ENCODE results near the gene SLC12A5.

The SLC12A5 gene

DNA sequence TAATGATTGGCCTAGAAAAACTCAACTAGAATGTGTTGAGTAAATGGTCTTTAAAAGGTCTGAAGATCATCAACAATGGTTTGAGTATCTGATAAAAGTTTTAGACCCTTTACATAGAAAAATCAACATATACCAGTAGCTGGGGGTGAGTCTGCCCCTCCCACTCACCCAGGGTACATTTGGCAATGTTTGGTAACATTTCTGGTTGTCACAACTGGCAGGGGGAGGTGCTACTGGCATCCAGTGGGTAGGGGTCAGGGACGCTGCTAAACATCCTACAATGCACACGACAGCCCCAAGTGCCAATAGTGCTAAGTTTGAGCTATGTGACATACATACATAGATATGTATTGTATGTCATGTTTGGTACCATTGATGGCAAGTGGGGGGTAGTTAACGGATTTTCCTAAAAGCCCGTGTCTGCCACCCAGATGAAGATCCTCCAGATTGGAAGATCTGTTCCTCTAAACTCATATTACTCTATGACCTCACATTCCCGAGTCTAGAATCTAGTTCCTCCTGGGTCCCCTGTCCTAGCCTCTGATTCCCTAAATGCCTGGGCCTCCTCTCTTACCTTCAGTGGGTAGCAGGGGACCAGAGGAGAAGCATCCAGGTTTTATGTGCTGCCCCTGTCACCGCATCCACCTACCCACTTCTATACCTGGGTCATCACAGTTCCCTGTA lies 22.9 kb upstream of the SLC12A5 start:
- in situ Hi-C loops (cut with MboI; ENCODE audit: low sequenced_read_pairs): no loop called here

DNA sequence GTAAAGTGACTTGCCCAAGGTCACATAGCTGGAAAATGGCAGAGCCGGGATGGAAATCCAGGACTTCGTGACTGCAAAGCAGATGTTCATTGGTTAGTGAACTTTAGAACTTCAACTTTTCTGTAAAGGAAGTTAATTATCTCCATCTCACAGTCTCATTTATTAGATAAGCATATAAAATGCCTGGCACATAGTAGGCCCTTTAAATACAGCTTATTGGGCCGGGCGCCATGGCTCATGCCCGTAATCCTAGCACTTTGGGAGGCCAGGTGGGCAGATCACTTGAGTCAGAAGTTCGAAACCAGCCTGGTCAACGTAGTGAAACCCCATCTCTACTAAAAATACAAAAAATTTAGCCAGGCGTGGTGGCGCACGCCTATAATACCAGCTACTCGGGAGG lies 22.1 kb upstream of the SLC12A5 start:
- in situ Hi-C loops (cut with MboI; ENCODE audit: low sequenced_read_pairs): no loop called here

DNA sequence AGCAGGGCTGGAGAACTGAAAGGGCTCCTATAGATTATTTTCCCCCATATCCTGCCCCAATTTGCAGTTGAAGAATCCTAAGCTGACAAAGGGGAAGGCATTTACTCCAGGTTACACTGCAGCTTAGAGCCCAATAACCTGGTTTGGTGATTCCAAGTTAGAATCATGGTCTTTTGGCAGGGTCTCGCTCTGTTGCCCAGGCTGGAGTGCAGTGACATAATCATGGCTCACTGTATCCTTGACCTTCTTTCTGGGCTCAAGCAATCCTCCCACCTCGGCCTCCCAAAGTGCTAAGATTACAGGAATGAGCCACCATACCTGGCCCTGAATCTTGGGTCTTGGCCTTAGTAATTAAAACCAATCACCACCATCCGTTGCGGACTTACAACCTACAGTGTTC lies 21.3 kb upstream of the SLC12A5 start:
- in situ Hi-C loops (cut with MboI; ENCODE audit: low sequenced_read_pairs): no loop called here

DNA sequence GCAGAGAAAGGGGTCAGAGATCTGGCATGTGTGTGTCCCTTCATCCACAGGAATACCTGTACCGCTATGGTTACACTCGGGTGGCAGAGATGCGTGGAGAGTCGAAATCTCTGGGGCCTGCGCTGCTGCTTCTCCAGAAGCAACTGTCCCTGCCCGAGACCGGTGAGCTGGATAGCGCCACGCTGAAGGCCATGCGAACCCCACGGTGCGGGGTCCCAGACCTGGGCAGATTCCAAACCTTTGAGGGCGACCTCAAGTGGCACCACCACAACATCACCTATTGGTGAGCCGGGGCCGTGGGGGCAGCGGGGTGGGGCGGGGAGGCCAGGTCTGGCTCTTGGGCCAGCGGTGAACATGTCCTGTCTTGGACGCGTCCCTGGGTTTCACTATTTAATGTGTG lies 19.2 kb upstream of the SLC12A5 start:
- in situ Hi-C loops (cut with MboI; ENCODE audit: low sequenced_read_pairs): no loop called here

DNA sequence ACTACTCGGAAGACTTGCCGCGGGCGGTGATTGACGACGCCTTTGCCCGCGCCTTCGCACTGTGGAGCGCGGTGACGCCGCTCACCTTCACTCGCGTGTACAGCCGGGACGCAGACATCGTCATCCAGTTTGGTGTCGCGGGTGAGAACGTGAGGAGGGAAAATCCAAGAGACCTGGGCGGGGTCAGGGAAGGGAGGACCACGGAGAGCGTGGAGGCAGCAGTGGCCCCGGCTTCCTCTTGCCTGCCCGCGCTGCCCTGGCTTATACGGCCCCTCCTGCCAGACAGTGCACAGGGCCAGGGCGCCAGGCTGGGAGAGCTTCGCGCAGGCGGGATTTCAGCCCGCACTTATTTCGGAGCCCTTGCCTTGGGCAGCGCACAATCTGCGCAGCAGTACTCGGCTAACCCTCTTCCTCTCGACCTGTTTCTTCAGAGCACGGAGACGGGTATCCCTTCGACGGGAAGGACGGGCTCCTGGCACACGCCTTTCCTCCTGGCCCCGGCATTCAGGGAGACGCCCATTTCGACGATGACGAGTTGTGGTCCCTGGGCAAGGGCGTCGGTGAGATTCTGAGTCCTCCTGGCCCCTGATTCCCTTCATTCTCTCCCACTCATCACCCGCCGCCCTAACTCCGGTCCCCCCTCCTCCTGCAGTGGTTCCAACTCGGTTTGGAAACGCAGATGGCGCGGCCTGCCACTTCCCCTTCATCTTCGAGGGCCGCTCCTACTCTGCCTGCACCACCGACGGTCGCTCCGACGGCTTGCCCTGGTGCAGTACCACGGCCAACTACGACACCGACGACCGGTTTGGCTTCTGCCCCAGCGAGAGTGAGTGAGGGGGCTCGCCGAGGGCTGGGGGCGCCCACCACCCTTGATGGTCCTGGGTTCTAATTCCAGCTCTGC lies 18.3 kb upstream of the SLC12A5 start:
- in situ Hi-C loops (cut with MboI; ENCODE audit: low sequenced_read_pairs): no loop called here

DNA sequence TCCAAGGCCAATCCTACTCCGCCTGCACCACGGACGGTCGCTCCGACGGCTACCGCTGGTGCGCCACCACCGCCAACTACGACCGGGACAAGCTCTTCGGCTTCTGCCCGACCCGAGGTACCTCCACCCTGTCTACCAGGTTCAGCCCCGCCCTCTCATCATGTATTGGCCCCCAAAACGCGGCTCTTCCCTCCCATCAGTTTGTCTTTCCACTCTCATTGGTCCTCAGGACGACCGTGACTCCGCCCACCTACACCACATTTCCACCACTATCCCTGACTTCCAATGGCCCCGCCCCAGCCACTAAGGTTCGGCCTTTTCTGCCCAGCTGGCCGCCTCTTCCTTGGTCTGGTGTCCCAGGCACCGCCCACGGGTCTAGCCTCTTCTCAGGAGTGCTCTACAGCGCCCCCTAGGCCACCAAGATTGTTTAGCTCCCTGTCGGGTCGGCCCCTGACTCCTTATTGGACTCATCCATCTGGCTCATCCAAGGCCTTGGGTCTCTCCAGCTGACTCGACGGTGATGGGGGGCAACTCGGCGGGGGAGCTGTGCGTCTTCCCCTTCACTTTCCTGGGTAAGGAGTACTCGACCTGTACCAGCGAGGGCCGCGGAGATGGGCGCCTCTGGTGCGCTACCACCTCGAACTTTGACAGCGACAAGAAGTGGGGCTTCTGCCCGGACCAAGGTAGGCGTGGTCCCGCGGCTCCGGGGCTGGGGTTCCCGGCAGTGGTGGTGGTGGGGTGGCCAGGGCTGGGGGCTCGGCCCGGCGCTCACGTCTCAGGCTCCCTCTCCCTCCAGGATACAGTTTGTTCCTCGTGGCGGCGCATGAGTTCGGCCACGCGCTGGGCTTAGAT lies 17.2 kb upstream of the SLC12A5 start:
- in situ Hi-C loops (cut with MboI; ENCODE audit: low sequenced_read_pairs): no loop called here

DNA sequence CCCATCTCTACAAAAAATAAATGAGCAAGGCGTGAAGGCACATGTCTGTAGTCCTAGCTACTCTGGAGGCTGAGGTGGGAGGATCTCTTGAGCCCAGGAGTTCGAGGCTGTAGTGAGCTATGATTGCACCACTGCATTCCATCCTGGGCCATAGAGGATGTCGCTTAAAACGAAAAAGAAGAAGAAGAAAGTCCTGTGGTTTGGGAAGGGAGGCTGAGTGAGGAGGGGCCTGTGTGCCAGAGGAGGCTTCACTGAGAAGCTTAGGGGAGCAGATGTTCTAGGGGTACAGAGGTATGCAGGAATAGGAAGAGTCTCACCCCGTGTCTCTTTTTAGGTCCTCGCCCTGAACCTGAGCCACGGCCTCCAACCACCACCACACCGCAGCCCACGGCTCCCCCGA lies 16.1 kb upstream of the SLC12A5 start:
- in situ Hi-C loops (cut with MboI; ENCODE audit: low sequenced_read_pairs): no loop called here

DNA sequence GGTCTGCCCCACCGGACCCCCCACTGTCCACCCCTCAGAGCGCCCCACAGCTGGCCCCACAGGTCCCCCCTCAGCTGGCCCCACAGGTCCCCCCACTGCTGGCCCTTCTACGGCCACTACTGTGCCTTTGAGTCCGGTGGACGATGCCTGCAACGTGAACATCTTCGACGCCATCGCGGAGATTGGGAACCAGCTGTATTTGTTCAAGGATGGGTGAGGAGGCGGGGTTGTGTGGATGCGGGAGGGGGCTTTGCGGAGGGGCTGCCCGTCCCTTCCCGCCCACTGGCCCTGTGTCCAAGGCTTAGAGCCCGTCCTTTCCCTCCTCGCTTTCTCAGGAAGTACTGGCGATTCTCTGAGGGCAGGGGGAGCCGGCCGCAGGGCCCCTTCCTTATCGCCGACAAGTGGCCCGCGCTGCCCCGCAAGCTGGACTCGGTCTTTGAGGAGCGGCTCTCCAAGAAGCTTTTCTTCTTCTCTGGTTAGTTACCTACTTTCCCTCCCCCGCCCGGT lies 15.6 kb upstream of the SLC12A5 start:
- in situ Hi-C loops (cut with MboI; ENCODE audit: low sequenced_read_pairs): no loop called here

DNA sequence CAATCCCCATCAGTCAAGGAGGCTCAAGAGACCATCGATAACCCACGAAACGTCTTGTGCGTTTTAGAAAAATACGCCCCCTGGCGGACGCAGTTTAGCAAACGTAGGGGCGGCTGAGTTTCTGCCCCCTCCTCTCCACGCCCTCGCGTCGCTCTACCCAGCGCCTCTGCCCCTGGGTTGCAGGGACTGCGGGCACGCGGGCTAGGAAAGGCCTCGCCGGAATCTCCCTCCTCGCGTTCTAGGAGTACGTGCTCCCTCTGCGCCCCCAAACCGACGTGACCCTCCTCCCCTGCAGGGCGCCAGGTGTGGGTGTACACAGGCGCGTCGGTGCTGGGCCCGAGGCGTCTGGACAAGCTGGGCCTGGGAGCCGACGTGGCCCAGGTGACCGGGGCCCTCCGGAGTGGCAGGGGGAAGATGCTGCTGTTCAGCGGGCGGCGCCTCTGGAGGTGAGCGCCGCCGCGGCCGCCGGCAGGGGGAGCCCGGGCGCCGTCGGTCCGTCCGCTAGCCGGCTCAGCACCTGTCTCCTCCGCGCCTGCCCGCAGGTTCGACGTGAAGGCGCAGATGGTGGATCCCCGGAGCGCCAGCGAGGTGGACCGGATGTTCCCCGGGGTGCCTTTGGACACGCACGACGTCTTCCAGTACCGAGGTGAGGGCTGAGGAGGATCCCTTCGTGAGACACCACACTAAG lies 15.0 kb upstream of the SLC12A5 start:
- in situ Hi-C loops (cut with MboI; ENCODE audit: low sequenced_read_pairs): no loop called here

DNA sequence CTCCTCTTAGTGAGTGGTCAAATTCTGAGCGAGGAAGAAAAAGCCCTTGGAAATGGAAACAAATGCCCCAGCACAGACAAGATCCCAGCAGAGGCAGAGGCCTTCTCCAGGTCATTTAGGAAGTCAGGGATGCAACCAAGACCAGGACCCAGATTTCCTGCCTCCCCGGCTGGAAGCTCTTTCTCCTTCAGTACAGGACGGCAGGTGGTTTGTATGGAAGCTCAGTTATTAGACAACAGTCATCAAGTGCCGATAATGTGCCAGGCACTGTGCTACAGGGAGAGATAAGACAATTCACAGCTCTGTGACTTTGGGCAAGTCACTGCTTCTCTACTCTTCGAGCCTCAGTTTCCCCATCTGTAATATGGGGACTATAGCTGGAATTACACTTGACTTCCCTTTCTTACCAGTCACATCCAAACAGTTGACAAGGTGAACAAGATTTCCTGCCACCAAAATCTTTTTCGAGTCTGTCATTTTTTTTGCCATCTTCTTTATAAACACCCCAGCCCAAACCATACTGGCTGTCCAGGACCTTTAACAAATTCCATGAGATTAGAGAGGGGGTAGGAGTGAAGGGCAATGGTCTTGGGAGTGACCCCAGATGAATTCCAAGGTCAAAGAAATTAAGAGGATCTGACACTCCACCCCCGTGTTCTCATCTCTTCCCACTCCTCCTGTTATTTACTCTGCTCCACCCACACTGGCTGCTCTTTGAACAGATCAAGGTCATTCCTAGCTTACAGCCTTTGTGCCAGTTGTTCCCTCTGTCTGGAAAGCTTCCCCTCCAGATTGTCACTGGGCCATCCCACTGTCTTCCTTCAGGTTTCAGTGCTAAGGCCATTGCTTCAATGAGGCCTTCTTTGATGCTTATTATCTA lies 14.3 kb upstream of the SLC12A5 start:
- in situ Hi-C loops (cut with MboI; ENCODE audit: low sequenced_read_pairs): loop anchor here (5.0 kb wide), 1 partner anchor 32 kb away; no protein-coding TSS in a partner anchor

DNA sequence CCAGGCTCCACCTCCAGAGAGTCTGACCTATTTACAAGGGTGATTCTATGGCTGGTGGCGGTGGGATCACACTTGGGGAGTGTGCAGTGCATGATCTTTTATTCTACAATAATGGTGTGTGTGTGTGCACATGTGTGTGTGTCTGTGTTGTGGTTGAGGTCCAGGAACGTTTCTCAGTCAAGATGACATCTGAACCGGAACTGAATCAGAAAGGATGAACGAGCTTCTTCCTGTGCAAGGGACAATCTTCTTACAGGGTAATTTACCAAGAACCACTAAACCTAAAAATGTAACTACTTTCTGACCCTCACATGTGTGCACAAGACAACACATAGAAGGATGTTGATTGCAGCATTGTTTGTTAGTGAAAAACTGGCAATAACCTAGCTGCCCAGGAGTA lies 11.7 kb upstream of the SLC12A5 start:
- in situ Hi-C loops (cut with MboI; ENCODE audit: low sequenced_read_pairs): loop anchor here (5.0 kb wide), 1 partner anchor 35 kb away; no protein-coding TSS in a partner anchor

DNA sequence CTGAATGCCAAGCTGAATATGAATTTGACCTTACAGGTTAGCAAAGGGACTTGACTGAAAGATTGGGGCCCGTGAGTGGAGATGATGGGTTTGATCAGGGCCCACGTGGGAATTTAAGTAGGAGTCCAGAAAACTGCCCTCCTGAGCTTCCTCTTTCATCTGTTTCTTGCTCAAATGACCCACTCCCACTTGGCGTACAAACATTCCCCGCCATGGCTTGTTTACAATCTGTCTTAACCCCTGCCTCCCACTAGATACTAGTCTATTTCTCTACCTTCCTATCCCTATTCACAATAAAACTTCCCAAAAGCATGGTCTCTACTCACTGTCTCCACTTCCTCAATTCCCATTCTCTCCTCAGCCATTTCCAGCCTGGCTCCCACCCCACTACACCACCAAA lies 10.9 kb upstream of the SLC12A5 start:
- in situ Hi-C loops (cut with MboI; ENCODE audit: low sequenced_read_pairs): loop anchor here (5.0 kb wide), 1 partner anchor 36 kb away; no protein-coding TSS in a partner anchor

DNA sequence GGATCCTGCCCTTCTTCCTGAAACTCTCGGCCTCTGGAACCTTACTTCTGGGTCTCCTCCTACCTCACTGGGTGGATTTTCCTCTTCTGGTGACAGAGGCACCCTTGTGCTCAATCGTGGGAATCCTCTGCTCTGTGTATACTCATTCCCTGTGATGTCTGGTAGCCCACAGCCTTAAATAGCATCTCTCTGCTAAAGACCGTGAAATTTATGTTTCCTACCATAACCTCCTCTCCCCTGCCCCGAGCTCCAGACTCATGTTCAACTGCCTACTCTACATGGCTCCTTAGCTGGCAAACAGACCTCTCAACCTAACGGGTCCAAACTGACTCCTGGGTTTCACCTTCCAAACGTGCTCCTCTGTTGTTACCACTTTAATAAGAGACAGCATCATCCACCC lies 10.4 kb upstream of the SLC12A5 start:
- in situ Hi-C loops (cut with MboI; ENCODE audit: low sequenced_read_pairs): loop anchor here (5.0 kb wide), 1 partner anchor 36 kb away; no protein-coding TSS in a partner anchor

DNA sequence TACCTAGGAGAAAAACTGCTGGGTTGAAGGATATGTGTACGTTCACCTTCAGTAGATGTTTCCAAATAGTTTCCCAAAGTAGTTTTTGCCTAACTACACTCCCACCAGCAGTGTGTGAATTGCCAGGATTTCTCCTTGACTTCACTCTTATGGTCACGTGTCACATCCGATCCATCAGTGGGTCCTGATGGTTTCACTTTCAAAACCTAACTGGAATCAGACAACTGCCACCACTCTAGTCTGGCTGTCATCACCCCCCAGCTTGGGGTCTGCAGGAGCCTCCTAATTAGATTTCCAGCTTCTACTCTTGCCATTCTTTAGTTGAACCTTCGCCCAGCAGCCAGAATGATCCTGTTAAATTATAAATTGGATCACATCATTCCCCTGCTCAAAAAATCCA lies 8.5 kb upstream of the SLC12A5 start:
- in situ Hi-C loops (cut with MboI; ENCODE audit: low sequenced_read_pairs): no loop called here

DNA sequence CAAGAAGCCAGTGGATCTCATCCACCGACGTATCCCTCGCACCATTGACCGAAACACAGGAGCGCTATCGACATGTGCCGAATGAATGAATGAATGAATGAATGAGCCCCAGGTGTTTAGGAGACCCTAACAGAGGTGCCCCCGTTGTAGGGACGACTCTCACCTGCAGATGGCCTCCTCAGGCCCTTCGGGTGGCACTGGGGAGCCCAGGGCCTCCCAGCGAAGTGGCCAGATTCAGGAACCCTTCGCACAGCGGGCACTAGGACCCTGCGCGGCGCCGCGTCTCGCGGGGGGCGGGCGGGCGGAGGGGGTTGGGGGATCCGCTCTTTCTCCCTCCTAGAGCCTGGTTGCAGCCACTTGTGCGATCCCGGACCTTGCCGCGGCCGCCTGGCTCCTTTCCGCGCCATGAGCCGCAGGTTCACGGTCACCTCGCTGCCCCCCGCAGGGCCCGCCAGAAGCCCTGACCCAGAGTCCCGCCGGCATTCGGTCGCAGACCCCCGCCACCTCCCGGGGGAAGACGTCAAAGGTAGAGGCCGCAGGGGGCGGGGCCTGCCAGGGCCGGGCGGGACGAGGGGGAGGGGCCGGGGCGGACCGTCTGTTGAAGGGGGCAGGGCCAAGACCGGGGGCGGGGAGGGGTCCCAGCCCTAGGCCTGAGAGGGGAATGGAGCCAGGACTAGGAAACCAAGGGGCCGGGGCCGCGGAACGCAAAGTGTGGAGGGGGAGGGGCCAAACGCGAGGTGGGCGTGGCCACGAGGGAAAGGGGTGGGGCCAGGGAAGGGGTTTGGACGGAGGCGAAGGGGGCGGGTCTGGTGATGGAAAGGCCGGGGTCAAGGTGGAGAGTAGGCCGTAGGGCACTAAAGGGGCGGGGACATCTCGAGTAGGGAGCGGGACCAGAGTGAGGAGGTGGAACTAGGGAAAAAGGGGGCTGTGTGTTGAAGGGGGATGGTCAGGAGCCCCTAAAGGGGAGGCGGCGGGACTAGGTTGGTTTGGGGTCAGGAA lies 7.4 kb upstream of the SLC12A5 start:
- in situ Hi-C loops (cut with MboI; ENCODE audit: low sequenced_read_pairs): no loop called here

DNA sequence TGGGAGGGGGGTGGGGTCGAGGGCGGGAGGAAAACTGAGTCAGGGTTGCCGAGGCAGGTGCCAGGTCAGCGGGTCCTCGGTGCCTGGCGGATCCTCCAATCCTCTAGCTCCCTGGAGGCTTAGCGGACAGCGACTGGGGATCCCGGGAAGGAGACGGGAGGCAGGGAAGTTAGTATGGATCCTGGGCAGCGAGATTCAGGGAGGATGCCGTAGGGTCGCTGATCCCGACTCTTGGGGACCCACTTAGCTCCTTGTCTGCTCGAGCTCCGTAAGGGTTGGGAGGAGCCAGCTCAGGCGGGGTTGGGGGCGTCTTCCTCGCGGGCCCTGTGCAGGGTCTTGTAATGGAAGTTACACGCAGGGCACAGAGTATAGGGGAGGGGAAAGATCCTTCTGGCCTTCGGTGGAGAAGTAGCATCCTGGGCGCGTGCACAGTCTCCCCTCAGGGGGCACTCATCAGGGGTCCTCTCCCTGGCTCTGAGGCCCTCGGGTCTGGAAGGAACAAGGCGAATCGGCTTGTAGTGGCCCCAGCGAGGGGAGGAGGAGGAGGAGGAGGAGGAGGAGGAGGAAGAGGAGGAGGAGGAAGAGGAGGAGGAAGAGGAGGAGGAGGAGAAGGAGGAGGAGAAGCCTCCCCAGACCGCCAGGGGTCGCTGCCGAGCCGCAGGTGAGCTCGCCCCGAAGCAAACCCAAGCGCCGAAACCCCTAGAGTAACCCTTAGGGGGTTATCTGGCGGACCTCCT lies 6.4 kb upstream of the SLC12A5 start:
- in situ Hi-C loops (cut with MboI; ENCODE audit: low sequenced_read_pairs): no loop called here

DNA sequence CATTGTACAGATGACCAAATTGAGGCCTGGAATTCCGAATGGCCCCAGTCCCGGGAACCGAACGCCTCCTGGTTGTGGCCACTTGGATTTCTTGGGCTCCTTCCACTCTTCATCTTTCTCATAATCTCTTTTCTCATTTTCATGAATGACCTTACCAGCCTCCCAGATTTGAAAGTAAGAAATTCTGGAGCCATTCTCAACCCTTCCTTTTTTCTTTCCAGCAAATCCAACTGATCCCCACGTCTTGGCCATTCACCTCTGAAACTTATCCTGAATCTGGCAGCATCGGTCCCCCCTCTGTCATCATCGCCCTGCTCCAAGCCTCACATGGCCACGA lies 5.9 kb upstream of the SLC12A5 start:
- in situ Hi-C loops (cut with MboI; ENCODE audit: low sequenced_read_pairs): no loop called here

DNA sequence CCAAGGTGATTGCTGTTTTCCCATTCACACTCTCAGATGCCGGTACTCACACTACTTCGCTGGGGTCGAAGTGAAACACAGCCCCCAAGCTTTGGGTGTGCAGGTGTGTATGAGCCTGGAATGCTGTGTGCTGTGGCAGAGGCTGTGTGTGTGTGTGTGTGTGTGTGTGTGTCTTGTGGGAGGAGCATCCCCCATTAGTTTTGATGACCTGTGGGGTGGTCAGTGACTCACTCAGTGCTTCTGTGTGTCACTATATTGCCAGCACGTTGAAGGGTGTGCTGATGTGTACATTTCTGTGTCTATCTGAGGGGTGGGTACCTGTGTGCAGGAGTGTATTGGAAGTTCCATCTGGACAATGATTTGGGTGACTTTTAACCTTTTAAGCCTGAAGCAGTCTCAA lies 5.0 kb upstream of the SLC12A5 start:
- in situ Hi-C loops (cut with MboI; ENCODE audit: low sequenced_read_pairs): no loop called here
